Activated naive CD8-positive, alpha-beta T cell treated with anti-CD3 and anti-CD28 coated beads for 36 hours (primary cell): Measurements from ENCODE around the gene CDCP1. TPM values are rescaled to one million over a fixed set of nuclear protein-coding genes. Genes with fewer than 3 reads are reported as not detected.

ENCODE experiments used
- DNase-seq: peaks from one replicate; pipeline ENCODE4 v3.0.0; 2021
- H3K27ac Mint-ChIP-seq: one replicate; pipeline ENCODE4 v1.8.0; 2022; ENCODE audit warnings: mild to moderate bottlenecking, moderate library complexity, mixed read lengths
- H3K27me3 Mint-ChIP-seq: one replicate; pipeline ENCODE4 v1.8.0; 2022; ENCODE audit warnings: mild to moderate bottlenecking, mixed read lengths
- H3K36me3 Mint-ChIP-seq: one replicate; pipeline ENCODE4 v1.8.0; 2021; ENCODE audit warnings: mild to moderate bottlenecking, mixed read lengths
- H3K4me1 Mint-ChIP-seq: one replicate; pipeline ENCODE4 v1.8.0; 2021; ENCODE audit warnings: mixed read lengths
- H3K4me3 Mint-ChIP-seq: one replicate; pipeline ENCODE4 v1.8.0; 2022; ENCODE audit warnings: mild to moderate bottlenecking, moderate library complexity, mixed read lengths
- H3K9me3 Mint-ChIP-seq: one replicate; pipeline ENCODE4 v1.8.0; 2022; ENCODE audit warnings: mixed read lengths
- total RNA-seq, 2 experiments: library from RNA; stranded (reverse); gene quantifications; one replicate each; pipeline ENCODE4 v1.2.3, GENCODE V29; 2021

CDCP1 gene, protein sequence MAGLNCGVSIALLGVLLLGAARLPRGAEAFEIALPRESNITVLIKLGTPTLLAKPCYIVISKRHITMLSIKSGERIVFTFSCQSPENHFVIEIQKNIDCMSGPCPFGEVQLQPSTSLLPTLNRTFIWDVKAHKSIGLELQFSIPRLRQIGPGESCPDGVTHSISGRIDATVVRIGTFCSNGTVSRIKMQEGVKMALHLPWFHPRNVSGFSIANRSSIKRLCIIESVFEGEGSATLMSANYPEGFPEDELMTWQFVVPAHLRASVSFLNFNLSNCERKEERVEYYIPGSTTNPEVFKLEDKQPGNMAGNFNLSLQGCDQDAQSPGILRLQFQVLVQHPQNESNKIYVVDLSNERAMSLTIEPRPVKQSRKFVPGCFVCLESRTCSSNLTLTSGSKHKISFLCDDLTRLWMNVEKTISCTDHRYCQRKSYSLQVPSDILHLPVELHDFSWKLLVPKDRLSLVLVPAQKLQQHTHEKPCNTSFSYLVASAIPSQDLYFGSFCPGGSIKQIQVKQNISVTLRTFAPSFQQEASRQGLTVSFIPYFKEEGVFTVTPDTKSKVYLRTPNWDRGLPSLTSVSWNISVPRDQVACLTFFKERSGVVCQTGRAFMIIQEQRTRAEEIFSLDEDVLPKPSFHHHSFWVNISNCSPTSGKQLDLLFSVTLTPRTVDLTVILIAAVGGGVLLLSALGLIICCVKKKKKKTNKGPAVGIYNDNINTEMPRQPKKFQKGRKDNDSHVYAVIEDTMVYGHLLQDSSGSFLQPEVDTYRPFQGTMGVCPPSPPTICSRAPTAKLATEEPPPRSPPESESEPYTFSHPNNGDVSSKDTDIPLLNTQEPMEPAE
- total RNA-seq = 1 to 10 TPM in 1 of 2 experiments, under 1 TPM in 1; 0.82 to 1.1 TPM

DNA sequence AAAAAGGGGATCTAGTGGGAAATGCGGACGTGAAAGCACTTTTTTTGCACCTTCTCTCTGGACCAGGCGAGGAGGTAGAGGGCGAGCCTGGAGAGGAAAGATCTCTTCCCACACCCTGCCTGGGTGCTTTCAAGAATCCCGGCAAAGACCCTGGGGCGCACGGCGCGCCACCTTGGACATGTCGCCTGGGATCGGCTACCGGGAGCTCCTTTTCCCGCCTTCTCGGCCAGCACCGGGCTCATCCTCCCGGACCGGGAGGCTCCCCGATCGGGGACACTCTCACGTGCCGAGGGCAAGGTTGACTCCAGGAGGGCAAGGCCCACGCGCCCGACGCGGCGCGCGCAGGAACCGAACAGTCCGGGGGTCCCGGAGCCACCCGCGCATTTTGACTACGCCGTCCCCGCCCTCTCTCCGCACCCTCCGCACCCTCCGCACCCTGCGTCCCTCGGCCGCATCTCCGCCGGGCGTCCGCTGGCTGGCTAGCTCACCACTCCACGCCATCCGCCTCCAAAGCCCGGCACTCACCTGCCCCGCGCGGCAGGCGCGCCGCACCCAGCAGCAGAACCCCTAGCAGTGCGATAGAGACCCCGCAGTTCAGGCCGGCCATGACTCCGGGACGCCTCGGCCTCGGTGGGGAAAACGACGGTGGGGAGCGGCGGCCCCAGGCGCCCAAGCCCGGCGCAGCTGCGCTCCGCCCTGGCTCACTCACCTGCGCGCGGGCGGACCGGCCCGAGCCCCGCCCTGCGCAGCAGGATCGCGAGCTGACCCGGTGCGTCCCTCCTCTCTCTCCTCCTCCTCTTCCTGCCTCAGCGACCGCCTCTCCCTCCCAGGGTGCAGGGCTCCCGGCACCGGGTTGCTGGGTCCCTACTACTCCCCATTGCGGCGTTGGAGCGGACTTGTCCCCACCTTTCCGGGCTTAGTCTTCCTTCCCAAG is at the start of gene CDCP1:
CDCP1 (minus strand) TSS at position 698 of the 934 bp plus-strand sequence; CDS start at position 607, 91 bp downstream.
- Mint-ChIP-seq H3K27me3 (peaks cover 55% of the 10 kb centered on the region), H3K27ac (no peak within 1 kb of the TSS), H3K36me3 (peaks cover 8% of the 10 kb centered on the region), H3K9me3 (peaks cover 12% of the 10 kb centered on the region), H3K4me1 (peaks cover 21% of the 10 kb centered on the region), H3K4me3 (peak within 1 kb of the TSS; percentile 80)
- DNase-seq = peak; percentile 9

DNA sequence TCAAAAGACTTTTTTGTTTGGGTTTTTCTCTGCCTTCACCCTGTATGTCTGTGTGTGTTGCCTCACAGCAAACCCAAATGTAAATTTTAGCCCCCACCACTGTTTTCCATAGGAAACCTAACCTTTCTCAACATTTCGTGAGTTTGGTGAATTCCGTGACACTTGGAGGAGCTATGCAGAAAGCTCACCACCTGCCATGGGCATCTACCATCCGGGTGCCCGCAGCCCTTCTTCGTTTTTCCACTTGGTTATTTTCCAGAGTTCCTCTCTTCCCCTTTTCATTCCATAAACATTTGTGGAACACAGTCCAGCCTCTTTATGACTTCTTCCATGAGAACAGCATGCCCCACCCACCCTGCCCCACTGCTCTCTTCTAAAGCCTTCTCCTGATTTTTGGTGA is 48.6 kb upstream of the CDCP1 start:
- peaks cover 5% of the 10 kb centered on the region for H3K4me1 Mint-ChIP-seq
- H3K4me3 Mint-ChIP-seq = no peak overlapping the region
- no peak overlapping the region for H3K27ac Mint-ChIP-seq
- peaks cover 30% of the 10 kb centered on the region for H3K27me3 Mint-ChIP-seq
- DNase-seq = no peak
- no peaks in the 10 kb centered on the region for H3K9me3 Mint-ChIP-seq
- H3K36me3 Mint-ChIP-seq = no peaks in the 10 kb centered on the region

DNA sequence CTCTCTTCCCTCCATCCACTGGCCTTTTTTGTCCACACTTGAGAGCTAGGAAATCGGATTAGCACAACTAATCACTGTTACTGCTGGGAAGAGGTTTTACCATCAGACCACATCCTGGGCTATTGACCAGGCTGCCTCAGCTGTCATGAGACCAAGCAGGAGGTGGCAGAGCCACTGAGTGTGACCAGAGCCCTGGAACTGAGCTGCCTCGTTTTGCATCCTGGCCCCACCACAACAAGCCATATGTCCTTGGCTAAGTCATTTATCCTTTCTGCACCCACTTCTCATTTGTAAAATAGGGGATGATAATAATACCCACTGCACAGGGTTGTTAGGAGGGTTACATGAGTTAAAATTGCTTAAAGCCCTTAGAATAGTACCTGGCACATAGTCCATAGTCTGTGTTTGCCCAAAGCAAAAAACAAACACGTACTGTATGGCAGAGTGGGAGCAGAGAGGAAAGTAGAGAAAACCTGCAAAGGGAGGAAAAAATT is 45.8 kb upstream of the CDCP1 start:
- Mint-ChIP-seq H3K4me1 (peaks cover 10% of the 10 kb centered on the region), H3K4me3 (no peak overlapping the region), H3K27ac (no peak overlapping the region), H3K36me3 (no peaks in the 10 kb centered on the region), H3K27me3 (peaks cover 22% of the 10 kb centered on the region), H3K9me3 (no peaks in the 10 kb centered on the region)
- DNase-seq = no peak

DNA sequence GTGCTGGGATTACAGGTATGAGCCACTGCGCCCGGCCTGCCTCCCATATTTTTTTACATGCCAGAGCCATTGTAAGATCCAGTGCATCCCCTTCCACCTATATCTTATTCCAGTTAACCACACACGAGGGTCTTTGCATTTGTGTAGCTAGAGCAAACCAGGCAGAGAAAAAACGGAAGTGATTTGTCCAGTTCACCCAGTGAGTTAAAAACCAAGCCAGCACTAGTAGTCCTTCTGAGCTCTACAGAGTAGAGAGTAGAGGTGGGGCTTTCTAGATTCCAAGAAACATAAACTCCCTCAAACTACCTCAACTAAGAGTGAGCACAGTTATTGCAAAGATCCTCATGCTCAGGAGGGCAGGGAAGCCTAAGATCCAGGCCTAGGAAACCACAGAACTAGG is 45.2 kb upstream of the CDCP1 start:
- no peak overlapping the region for H3K4me3 Mint-ChIP-seq
- H3K36me3 Mint-ChIP-seq = no peaks in the 10 kb centered on the region
- no peaks in the 10 kb centered on the region for H3K9me3 Mint-ChIP-seq
- H3K27me3 Mint-ChIP-seq = peaks cover 20% of the 10 kb centered on the region
- H3K27ac Mint-ChIP-seq = no peak overlapping the region
- no peak for DNase-seq
- peaks cover 6% of the 10 kb centered on the region for H3K4me1 Mint-ChIP-seq

DNA sequence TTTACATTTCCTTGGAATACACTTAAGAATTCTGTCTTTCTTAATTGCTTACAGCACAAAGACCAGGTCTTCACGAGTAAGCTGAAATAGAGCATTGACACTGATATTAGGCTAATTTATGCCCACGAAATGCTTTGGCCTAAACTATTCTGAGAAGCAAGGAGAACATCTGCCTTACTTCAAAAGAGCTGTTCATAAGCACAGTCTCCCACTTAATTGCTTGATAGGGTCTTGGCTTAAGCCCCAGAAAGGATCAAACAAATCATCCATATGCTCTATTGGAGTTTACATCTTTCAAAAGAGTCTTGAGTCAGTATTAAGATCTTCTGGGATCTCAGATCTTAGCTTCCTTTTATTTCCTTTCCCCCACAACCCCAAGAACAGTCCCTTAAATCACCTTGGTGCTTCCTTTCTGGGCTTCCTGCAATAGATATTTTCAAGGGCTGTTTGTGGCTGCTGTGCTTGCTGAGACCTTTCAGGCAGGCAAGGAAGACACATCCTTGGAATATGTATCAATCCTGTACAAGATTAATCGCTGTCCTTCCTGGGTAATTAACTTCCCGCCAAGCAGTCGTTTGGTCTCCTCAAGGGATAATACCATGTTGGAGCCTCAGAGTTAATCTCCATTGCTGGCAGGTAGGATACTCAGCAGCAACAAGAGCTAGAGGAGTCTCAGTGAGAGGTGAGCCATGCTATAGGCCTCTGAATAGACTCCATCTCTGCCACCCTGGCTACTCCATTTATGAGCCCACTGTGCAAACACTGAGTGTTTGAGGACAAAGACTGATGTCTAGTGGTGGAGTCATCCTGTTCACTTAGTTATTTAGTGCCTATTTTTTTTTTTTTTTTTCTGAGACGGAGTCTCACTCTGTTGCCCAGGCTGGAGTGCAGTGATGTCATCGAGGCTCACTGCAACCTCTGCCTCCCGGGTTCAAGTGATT is 42.8 kb upstream of the CDCP1 start:
- Mint-ChIP-seq H3K9me3 (no peaks in the 10 kb centered on the region), H3K36me3 (no peaks in the 10 kb centered on the region), H3K4me1 (peaks cover 10% of the 10 kb centered on the region), H3K27ac (no peak overlapping the region), H3K4me3 (no peak overlapping the region), H3K27me3 (peaks cover 13% of the 10 kb centered on the region)
- no peak for DNase-seq

DNA sequence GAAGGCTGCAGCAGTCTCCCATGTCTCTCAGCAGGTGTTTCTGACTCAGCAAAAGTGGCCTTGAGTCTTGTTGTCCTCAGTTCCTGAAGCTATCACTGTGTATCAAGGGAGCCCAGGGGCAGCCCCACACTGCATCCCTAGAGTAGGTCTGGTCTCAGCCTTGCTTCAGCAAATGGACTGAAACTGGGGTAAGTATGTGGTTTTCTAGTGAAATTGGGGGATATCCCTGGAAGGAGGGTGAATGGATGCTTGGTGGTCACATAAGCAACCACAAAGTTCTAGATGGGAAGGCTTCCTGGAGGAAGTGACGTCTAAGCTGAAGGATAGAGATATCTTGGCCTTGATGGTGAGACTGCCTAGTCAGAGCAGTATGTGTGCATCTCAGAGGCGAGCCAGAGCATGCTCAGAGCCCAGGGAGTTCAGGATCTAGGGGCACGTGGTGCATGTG is 41.5 kb upstream of the CDCP1 start:
- no peaks in the 10 kb centered on the region for H3K9me3 Mint-ChIP-seq
- DNase-seq = no peak
- no peak overlapping the region for H3K27ac Mint-ChIP-seq
- H3K4me1 Mint-ChIP-seq = peaks cover 15% of the 10 kb centered on the region
- H3K27me3 Mint-ChIP-seq = peaks cover 9% of the 10 kb centered on the region
- H3K4me3 Mint-ChIP-seq = no peak overlapping the region
- H3K36me3 Mint-ChIP-seq = no peaks in the 10 kb centered on the region

DNA sequence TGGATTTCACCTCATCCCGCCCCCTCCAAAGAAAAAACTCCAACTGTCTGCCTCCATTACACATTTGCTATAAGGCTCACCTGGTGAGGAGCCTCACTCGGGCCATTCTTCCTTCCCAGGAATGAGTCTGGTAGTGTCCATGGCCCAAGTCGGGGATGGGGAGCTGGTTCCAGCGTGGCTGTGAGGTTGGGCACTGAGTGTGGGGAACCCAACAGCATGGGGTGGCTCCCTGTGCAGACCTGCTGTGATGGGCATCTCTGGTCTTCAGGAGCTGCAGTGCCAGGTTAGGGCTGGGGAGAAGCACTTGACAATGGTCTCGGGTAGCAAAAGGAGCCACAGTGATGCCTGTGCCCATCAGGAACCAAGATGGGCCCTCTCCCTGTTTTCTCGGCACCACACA is 40.7 kb upstream of the CDCP1 start:
- Mint-ChIP-seq H3K36me3 (no peaks in the 10 kb centered on the region), H3K4me1 (peaks cover 15% of the 10 kb centered on the region), H3K27me3 (peaks cover 9% of the 10 kb centered on the region), H3K4me3 (no peak overlapping the region), H3K9me3 (no peaks in the 10 kb centered on the region), H3K27ac (no peak overlapping the region)
- no peak for DNase-seq

DNA sequence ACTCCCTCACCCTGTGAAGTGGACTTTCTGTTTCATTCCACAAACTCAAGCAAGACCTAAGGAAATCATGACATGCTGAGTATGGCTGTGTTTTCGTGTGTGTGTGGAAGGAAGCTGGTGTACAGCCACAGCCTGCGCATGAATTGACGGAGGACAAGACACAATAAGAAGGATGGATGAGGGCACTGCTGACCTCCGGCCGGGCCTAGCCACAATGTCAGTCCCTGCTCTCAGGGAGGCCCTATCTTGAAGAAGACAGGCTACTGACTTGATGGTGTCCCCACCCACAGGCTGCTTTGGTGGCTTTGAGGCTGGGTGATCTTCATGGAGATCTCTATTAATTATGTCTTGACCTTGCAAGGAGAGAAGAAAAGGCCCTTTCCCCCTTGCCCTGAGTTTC is 39.3 kb upstream of the CDCP1 start:
- no peak for DNase-seq
- H3K36me3 Mint-ChIP-seq = no peaks in the 10 kb centered on the region

DNA sequence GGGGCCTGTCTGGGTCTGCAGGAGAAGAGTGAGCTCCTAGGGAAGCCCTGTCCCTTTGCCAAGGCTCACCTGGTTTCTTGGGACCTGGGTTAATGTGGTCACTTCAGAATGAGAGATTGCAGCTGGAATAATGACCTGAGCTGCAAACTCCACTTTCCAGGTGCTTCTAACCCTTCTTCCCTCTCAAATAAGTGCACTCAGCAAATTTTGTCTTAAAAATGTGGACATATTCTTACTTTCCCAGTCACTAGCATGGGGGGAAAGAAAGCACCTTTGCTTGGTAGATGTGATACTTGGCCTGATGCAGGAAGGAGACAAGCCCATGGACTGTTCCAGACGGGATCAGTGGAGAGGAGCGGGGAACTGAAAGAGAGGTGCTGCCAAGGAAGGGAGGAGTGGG is 38.9 kb upstream of the CDCP1 start:
- H3K4me3 Mint-ChIP-seq = no peak overlapping the region
- H3K36me3 Mint-ChIP-seq = no peaks in the 10 kb centered on the region
- no peak overlapping the region for H3K27ac Mint-ChIP-seq
- no peak for DNase-seq
- peaks cover 9% of the 10 kb centered on the region for H3K27me3 Mint-ChIP-seq
- no peaks in the 10 kb centered on the region for H3K9me3 Mint-ChIP-seq
- peaks cover 15% of the 10 kb centered on the region for H3K4me1 Mint-ChIP-seq

More for the DNA sequence above, 39.3 kb upstream of the CDCP1 start:
- peaks cover 15% of the 10 kb centered on the region for H3K4me1 Mint-ChIP-seq
- no peak overlapping the region for H3K4me3 Mint-ChIP-seq
- H3K9me3 Mint-ChIP-seq = no peaks in the 10 kb centered on the region
- no peak overlapping the region for H3K27ac Mint-ChIP-seq
- H3K27me3 Mint-ChIP-seq = peaks cover 9% of the 10 kb centered on the region

DNA sequence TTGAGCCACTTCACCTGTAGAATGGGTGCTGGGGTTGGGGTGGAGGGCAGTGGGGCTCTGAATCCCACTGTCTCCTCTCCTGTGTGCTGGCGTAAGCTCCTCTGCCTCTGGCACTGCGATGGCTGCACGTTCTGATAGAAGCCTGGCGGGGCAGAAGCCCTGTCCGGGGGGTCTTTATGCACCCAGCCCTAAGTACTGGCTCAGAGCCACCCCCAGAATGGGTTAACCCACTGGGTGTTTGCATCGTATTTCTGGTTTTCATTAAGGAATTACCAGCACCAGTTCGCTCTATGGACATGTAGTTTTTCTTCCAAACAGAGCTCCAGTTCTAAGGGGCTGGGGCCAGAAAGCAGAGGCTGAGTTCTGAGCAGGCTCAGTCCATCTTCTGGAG is 37.7 kb upstream of the CDCP1 start:
- peaks cover 19% of the 10 kb centered on the region for H3K27me3 Mint-ChIP-seq
- no peak overlapping the region for H3K27ac Mint-ChIP-seq

DNA sequence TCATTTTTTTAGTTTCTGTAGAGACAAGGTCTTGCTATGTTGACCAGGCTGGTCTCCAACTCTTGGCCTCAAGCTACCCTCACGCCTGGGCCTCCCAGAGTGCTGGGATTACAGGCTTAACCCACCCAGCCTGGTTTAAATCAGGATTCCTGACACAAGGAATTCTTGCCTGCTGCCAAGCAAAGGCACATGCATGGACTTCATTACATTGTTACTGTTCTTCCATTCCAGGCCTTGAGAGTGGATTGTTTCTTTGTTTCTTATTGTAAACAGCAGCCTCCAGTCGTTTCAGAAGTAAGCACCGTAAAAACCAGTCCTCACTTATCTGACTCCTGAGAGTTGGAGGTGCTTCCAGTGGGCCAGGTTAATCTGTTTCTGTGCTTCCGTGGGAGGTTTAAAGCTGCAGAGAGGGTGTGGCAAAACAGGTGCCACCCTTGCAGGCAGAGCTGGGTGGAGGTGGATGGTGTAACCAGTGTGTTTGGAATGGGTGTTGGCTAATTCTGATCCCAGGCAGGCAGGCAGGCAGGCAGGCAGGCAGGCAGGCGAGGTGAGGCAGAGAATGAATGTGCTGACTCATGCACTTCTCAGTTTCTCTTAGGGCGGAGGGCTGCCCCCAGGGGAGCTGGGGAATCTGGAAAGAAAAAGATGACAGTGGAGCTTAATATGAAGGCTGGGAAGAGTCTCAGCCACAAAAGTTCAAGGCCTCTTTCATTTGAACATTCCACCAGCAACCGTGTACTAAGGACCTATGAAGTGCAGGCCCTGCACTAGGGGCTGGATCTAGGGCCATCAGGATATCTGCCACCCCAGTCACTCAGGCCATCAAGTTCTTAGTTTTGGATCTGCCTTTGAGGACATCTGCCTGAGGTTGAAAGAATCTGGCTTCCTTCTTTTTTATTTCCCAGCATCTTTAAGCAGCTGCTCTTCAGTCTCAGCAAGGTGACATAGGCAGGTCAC is 37.0 kb upstream of the CDCP1 start:
- Mint-ChIP-seq H3K27ac (no peak overlapping the region), H3K4me1 (peaks cover 15% of the 10 kb centered on the region), H3K4me3 (no peak overlapping the region), H3K27me3 (peaks cover 19% of the 10 kb centered on the region), H3K36me3 (no peaks in the 10 kb centered on the region), H3K9me3 (no peaks in the 10 kb centered on the region)
- no peak for DNase-seq

More for the DNA sequence above, 37.7 kb upstream of the CDCP1 start:
- Mint-ChIP-seq H3K36me3 (no peaks in the 10 kb centered on the region), H3K9me3 (no peaks in the 10 kb centered on the region), H3K4me1 (peaks cover 15% of the 10 kb centered on the region), H3K4me3 (no peak overlapping the region)
- no peak for DNase-seq

DNA sequence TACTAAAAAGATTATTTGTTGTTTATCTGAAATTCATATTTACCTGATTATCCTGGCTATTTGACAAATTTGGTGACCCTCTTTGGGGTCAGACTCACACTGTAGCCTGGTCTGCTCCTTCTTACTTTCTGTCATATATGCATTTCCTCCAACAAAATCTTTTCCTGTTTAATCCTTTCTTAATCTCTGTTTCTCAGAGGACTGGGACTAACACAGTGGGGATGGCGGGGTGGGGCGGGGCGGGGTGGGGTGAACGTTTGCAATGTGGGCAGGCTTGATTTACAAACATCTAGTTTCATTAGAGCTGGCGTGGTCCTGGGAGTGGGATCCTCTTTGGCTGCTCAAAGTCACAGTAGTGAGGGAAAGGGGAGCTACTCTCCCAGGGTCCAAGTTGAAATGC is 35.3 kb upstream of the CDCP1 start:
- Mint-ChIP-seq H3K27ac (no peak overlapping the region), H3K4me3 (no peak overlapping the region), H3K4me1 (peaks cover 10% of the 10 kb centered on the region), H3K27me3 (peaks cover 21% of the 10 kb centered on the region), H3K36me3 (no peaks in the 10 kb centered on the region), H3K9me3 (no peaks in the 10 kb centered on the region)
- DNase-seq = no peak

DNA sequence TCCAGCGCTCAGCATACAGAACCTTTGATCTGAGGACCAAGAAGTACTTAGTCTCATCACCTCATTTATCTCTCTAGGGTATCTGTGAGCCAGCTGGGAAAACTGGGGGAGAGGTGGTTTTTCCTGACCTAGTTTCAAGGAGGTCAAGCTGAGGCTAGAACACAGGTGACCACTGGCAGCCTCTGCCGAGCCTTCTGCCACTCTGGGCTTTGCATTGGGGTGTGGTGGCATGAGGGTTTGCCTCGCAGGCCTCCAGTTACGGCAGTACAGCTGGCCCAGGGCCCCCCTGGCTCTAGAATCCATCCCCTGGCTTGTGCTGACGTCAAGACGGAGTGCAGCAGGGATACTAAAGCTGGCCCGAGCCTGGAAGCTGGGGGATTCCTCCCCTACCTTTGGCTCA is 34.7 kb upstream of the CDCP1 start:
- DNase-seq = no peak
- Mint-ChIP-seq H3K9me3 (no peaks in the 10 kb centered on the region), H3K4me1 (peaks cover 10% of the 10 kb centered on the region), H3K27ac (no peak overlapping the region), H3K4me3 (no peak overlapping the region), H3K36me3 (no peaks in the 10 kb centered on the region), H3K27me3 (peaks cover 19% of the 10 kb centered on the region)
